Measurements from ENCODE around the gene CEP19. TPM values are rescaled to one million over a fixed set of nuclear protein-coding genes. Genes with fewer than 3 reads are reported as not detected.
"Not testable (repeated sequence)": the region's sequence is repeated elsewhere in the genome, so short reads cannot be mapped to it uniquely, and the experiment has no call there.

The CEP19 gene
- total RNA-seq, 1 experiment from 2014 or later: 7.1 TPM

DNA sequence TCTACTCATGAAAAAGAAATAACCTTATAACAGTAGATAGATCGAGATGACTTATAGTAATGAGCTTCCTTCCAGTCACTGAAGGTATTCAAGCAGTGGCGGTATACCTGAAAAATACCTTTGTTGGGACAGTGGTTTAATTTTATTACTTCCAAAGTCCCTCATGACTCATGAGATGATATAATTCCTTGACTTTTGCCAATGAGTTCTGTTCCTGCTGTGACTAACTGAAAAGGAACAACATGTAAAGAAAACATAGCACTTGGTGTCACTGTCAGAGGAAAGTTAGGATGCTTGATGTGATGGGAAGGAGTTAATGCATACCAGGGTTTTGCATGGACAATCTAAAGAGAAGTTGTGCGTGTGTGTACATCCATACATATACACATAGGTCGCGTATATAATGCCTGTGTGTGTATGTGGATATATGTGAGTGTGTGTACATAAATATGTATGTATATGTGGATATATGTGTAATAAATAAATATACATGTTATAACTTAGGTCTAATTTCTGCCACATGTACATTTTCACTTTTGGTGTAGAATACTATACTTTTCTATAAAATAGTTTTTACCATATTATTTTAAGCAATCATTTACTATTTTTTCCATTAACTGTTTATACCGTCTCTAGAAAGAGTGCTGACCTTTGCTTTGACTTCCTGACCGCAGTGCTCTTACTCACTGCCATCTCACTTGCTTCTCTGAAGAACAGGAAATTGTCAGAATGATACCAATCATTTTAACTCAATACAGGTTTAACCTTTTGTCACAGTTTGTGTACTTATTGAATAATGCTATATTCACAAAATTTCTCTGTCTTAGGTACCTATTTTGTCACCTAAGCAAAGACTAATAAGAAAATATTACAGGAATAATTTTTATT is 15.0 kb upstream of the CEP19 start:
- POLR2A ChIA-PET: no interaction called here

DNA sequence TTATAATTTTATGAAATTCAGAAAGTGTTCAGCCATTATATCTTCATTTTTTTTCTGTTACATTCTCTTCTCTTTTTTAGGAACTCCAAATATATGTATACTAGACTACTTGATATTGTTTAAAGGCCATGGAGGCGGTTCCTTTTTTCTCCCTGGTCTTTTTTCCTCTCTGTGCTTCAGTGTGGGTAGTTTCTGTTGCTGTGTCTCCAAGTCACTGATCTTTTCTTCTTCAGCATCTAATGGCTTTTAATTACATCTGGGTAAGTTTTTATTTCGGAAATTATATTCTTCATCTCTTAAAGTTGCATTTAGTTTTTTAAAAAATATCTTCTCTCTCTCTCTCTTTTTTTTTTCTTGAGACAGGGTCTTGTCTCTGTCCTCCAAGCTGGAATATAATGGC is 9.0 kb upstream of the CEP19 start:
- intact Hi-C loops (cut with micrococcal nuclease; ENCODE audit: unreplicated experiment) (no loop called here), in situ Hi-C loops (cut with HindIII; ENCODE audit: low pct_unique_long_range_greater_than_20kb, low sequenced_read_pairs) (no loop called here)
- TF ChIP-seq, protein P1, sequence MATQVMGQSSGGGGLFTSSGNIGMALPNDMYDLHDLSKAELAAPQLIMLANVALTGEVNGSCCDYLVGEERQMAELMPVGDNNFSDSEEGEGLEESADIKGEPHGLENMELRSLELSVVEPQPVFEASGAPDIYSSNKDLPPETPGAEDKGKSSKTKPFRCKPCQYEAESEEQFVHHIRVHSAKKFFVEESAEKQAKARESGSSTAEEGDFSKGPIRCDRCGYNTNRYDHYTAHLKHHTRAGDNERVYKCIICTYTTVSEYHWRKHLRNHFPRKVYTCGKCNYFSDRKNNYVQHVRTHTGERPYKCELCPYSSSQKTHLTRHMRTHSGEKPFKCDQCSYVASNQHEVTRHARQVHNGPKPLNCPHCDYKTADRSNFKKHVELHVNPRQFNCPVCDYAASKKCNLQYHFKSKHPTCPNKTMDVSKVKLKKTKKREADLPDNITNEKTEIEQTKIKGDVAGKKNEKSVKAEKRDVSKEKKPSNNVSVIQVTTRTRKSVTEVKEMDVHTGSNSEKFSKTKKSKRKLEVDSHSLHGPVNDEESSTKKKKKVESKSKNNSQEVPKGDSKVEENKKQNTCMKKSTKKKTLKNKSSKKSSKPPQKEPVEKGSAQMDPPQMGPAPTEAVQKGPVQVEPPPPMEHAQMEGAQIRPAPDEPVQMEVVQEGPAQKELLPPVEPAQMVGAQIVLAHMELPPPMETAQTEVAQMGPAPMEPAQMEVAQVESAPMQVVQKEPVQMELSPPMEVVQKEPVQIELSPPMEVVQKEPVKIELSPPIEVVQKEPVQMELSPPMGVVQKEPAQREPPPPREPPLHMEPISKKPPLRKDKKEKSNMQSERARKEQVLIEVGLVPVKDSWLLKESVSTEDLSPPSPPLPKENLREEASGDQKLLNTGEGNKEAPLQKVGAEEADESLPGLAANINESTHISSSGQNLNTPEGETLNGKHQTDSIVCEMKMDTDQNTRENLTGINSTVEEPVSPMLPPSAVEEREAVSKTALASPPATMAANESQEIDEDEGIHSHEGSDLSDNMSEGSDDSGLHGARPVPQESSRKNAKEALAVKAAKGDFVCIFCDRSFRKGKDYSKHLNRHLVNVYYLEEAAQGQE (IDR thresholded peaks at IDR 0.05; ENCODE audit: insufficient read depth in 1 of 2, low read depth in 2 of 2, low read length in 1 of 2): no peak
- TF ChIP-seq, protein P2, sequence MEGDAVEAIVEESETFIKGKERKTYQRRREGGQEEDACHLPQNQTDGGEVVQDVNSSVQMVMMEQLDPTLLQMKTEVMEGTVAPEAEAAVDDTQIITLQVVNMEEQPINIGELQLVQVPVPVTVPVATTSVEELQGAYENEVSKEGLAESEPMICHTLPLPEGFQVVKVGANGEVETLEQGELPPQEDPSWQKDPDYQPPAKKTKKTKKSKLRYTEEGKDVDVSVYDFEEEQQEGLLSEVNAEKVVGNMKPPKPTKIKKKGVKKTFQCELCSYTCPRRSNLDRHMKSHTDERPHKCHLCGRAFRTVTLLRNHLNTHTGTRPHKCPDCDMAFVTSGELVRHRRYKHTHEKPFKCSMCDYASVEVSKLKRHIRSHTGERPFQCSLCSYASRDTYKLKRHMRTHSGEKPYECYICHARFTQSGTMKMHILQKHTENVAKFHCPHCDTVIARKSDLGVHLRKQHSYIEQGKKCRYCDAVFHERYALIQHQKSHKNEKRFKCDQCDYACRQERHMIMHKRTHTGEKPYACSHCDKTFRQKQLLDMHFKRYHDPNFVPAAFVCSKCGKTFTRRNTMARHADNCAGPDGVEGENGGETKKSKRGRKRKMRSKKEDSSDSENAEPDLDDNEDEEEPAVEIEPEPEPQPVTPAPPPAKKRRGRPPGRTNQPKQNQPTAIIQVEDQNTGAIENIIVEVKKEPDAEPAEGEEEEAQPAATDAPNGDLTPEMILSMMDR (IDR thresholded peaks at IDR 0.05): no peak
- TF ChIP-seq SIN3A (IDR thresholded peaks at IDR 0.05; ENCODE audit: borderline replicate concordance, insufficient read depth, low read depth, low read length): no peak
- TF ChIP-seq TCF7L2 (IDR thresholded peaks at IDR 0.05; ENCODE audit: low read depth, low read length): no peak
- TF ChIP-seq POLR2AphosphoS5 (IDR thresholded peaks at IDR 0.05; ENCODE audit: low read depth, low read length): no peak
- no TSS peak for BruUV-seq (replicated peaks)
- CTCF ChIA-PET: no interaction called here
- peaks cover 10% of the 10 kb centered on the region; the same call in 1 of the 2 replicates for H3K36me3 ChIP-seq (ENCODE audit: control insufficient read depth, insufficient read depth, low read length)
- H3K27ac ChIP-seq (ENCODE audit: low read length): no peak overlapping the region
- POLR2A ChIA-PET: no interaction called here
- H3K27me3 ChIP-seq (ENCODE audit: control insufficient read depth, insufficient read depth, low read length): no peaks in the 10 kb centered on the region
- no peak for ATAC-seq
- H3K9me3 ChIP-seq (ENCODE audit: control insufficient read depth, insufficient read depth, low read depth, low read length): peaks cover 13% of the 10 kb centered on the region; the same call in 1 of the 2 replicates
- H3K4me3 ChIP-seq (ENCODE audit: low read depth in 2 of 2, low read length in 2 of 2): no peak overlapping the region
- H3K4me1 ChIP-seq (ENCODE audit: control insufficient read depth, insufficient read depth, low read length): peaks cover 2% of the 10 kb centered on the region
- DNase-seq (ENCODE audit: low read depth, low spot score): no peak

More for the DNA sequence above, 15.0 kb upstream of the CEP19 start:
- no peak overlapping the region for H3K4me3 ChIP-seq (ENCODE audit: low read depth in 2 of 2, low read length in 2 of 2)
- H3K4me1 ChIP-seq (ENCODE audit: control insufficient read depth, insufficient read depth, low read length): 0 out of 2 replicates have a peak, but pooled peaks cover 3% of the 10 kb centered on the region
- ATAC-seq: peak; percentile 86
- intact Hi-C loops (cut with micrococcal nuclease; ENCODE audit: unreplicated experiment): no loop called here
- peak; percentile 73 for DNase-seq (ENCODE audit: low read depth, low spot score)
- no peaks in the 10 kb centered on the region for H3K27me3 ChIP-seq (ENCODE audit: control insufficient read depth, insufficient read depth, low read length)
- H3K9me3 ChIP-seq (ENCODE audit: control insufficient read depth, insufficient read depth, low read depth, low read length): no peaks in the 10 kb centered on the region
- no TSS peak for BruUV-seq (replicated peaks)
- in situ Hi-C loops (cut with HindIII; ENCODE audit: low pct_unique_long_range_greater_than_20kb, low sequenced_read_pairs): no loop called here
- peaks cover 8% of the 10 kb centered on the region; the same call in 1 of the 2 replicates for H3K36me3 ChIP-seq (ENCODE audit: control insufficient read depth, insufficient read depth, low read length)
- CTCF ChIA-PET: interaction anchor here (0.5 kb wide), 1 partner anchor 14 kb away, joined by 3 read pairs; no protein-coding TSS in a partner anchor
- H3K27ac ChIP-seq (ENCODE audit: low read length): no peak overlapping the region
- 0 out of 2 replicates have a peak, but pooled peaks have one; percentile 20 for TF ChIP-seq POLR2AphosphoS5 (IDR thresholded peaks at IDR 0.05; ENCODE audit: low read depth, low read length)
- TF ChIP-seq SIN3A (IDR thresholded peaks at IDR 0.05; ENCODE audit: borderline replicate concordance, insufficient read depth, low read depth, low read length): no peak

DNA sequence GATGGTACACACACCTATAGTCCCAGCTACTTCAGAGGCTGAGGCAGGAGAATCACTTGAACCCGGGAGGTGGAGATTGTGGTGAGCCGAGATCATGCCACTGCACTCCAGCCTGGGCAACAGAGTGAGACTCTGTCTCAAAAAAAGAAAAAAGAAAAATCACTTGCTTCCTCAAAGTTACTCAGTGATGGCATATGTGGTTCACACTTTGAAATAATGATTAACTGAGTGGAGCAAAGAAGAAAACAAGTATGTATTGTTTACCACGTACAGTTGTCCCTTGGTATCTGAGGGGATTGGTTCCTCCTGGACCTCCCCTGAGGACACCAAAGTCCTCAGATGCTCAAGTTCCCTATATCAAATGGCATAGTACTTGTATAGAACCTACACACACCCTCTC is 5.1 kb upstream of the CEP19 start:
- H3K27me3 ChIP-seq (ENCODE audit: control insufficient read depth, insufficient read depth, low read length); in situ Hi-C loops (cut with HindIII; ENCODE audit: low pct_unique_long_range_greater_than_20kb, low sequenced_read_pairs); H3K36me3 ChIP-seq (ENCODE audit: control insufficient read depth, insufficient read depth, low read length); H3K27ac ChIP-seq (ENCODE audit: low read length); CTCF ChIA-PET; ATAC-seq; H3K4me3 ChIP-seq (ENCODE audit: low read depth in 2 of 2, low read length in 2 of 2); POLR2A ChIA-PET; DNase-seq (ENCODE audit: low read depth, low spot score); BruUV-seq (replicated peaks); intact Hi-C loops (cut with micrococcal nuclease; ENCODE audit: unreplicated experiment): not testable (repeated sequence)
- peaks cover 19% of the 10 kb centered on the region for H3K4me1 ChIP-seq (ENCODE audit: control insufficient read depth, insufficient read depth, low read length)
- H3K9me3 ChIP-seq (ENCODE audit: control insufficient read depth, insufficient read depth, low read depth, low read length): peaks cover 13% of the 10 kb centered on the region; the same call in 1 of the 2 replicates
